ENCODE results near the gene STIM2. TPM values are rescaled to one million over a fixed set of nuclear protein-coding genes. Genes with fewer than 3 reads are reported as not detected.
A peak's percentile ranks its signal among the peaks of the same experiment; 100 is the strongest.
"Not testable (repeated sequence)": the region's sequence is repeated elsewhere in the genome, so short reads cannot be mapped to it uniquely, and the experiment has no call there.

Gene STIM2
- total RNA-seq, 1 donor from 2014 or later: 14.0 TPM

DNA sequence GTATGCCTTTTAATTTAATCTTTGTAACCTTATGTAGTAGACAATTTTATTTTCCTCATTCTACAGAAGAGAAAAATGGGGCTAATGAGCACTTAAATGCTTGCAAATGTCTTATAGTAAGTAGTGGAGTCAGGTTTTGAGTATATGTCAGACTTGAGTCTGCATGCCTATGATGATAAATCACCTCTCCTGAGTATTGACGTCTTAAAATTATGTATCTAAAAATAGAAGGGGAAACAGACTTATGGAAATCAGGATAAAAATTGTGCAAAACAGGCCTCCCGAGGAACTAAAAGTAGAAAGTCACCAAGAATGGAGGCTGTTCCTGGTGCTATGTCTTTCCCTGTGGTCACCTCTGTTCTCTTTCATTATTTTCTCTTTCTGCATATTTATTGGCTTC lies 92.7 kb downstream of the STIM2 start:
- no peak for DNase-seq (ENCODE audit: low spot score)

DNA sequence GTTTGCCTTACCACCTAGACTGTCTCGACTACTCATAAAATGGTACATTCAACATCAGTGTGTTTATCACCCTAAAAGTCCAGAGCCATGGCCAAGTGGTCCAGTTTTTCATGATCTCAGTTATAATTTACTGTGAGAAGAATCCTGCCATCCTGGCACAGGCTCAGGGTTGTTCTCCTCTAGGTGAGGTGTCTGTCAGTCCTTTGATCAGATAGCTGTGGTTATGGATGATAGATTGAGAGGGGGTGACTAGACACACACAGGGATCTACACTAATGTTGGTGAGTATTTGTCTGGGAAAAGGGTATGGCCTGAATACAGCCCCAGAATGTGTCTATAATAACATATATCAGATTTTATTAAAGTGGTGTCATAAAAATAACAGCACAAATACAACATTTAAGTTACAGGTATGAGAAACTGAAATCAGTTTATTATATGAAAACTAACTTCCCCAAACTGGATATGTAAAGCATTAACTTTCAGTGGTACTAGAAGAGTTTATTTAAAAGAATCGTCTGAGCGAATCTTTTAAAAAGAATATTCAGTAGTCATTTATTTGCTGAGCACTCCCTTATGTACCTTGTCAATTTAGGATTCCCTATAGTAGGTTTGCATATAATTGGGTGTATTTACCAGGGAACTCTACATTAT lies 93.3 kb downstream of the STIM2 start:
- no peak for DNase-seq (ENCODE audit: low spot score)

- DNase-seq (ENCODE audit: low spot score): no peak
Measured at GRCh38 chr4:26955241-26955640, 94.6 kb downstream of the STIM2 start.

DNA sequence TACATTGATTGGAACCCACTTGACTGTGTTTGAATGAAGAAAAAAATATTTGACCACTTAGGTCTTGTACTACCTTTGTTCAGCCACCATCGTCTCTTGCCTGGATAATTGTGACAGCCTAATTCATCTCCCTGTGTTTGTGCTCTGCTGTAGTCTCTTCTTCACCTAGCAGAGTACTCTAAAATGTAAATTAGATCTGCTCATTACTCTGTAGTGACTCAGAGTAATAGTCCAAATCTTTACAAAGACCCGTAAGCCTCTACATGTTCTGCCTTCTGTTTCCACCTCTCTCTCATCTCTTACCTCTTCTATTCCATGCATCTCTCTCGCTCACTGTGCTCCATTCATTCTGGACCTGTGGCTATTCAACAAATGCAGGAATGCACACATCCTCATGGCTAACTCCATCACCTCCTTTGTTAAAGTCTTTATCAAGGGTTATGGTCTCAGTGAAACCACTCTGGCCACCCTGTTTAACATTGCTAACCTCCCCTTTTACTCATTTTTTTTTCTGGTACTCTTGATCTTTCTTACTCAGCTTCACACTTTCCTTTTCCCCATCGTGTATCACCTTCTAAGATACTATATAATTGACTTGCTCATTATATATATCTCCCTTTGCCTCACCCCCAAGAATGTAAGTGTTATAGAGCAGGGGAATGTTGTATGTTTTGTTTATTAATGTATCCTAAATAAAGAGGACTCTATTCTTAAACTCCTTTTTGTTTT lies 98.4 kb downstream of the STIM2 start:
- no peak for DNase-seq (ENCODE audit: low spot score)

DNA sequence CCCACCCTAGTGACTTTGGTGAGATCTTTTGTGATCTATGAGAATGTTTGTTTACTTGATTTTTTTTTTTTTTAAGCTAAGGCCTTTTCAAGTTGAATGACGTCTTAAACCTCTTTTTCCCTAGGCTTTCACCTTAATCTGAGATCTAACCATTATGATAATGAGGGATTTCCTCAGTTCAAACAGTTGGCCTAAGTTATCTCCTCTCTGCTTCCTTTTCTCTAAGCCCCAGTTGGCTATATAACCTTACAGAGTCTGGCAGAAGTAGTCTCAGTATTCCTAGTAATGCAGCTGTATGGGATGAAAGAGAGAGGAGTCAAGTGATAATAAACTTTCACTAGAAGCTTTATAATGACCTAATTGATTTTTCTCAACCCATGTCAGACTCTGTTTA lies 99.0 kb downstream of the STIM2 start:
- peak; percentile 18 for DNase-seq (ENCODE audit: low spot score)

- DNase-seq (ENCODE audit: low spot score): no peak
Measured at GRCh38 chr4:26962720-26963119, 102.1 kb downstream of the STIM2 start.

GRCh38 chr4:26964512-26964911 lies 103.9 kb downstream of the STIM2 start:
- DNase-seq (ENCODE audit: low spot score): no peak

DNA sequence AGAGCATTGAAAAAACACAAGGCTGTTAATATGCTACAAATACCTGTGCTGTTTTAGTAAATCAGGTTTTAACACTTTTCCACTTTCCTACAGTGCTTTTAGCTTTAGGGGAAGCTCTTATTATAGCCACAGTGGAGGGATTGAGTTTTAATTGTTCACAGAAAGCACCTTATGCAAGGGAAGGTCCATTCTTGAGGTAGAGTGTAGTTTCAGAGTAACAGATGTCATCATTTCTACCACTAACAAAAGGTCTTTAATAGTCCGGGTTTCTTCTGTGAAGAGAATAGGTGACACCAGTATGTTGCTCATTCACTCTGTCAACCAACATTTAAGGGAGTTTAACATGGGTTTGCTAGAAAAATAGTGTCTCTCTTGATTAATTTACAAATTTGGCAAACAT lies 104.4 kb downstream of the STIM2 start:
- DNase-seq (ENCODE audit: low spot score): no peak

GRCh38 chr4:26975464-26976181 lies 115.0 kb downstream of the STIM2 start:
- DNase-seq (ENCODE audit: low spot score): not testable (repeated sequence)

- DNase-seq (ENCODE audit: low spot score): no peak
Measured at GRCh38 chr4:26978387-26979053, 117.9 kb downstream of the STIM2 start.

DNA sequence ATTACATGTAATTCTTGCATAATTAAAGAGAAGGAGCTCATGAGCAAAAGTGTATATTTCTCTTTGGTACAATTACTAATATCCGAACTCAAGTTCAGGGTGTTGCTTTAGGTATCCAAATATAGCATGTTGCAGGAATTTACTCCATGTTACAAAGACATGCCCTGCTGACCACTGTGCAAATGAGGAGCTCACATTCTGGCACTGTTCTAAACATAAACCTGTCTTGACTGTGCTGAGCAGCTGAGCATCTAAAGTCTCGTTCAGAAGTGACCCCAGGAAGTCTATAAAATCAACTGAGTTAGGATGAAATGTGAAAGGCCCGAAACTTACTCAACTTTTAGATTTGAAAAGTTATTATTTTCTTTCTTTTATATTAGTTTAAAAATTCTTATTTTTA lies 124.3 kb downstream of the STIM2 start:
- DNase-seq (ENCODE audit: low spot score): no peak

- peak; percentile 87 for DNase-seq (ENCODE audit: low spot score)
Measured at GRCh38 chr4:26985873-26986272, 125.2 kb downstream of the STIM2 start.

- DNase-seq (ENCODE audit: low spot score): no peak
Measured at GRCh38 chr4:26987191-26987590, 126.5 kb downstream of the STIM2 start.

DNA sequence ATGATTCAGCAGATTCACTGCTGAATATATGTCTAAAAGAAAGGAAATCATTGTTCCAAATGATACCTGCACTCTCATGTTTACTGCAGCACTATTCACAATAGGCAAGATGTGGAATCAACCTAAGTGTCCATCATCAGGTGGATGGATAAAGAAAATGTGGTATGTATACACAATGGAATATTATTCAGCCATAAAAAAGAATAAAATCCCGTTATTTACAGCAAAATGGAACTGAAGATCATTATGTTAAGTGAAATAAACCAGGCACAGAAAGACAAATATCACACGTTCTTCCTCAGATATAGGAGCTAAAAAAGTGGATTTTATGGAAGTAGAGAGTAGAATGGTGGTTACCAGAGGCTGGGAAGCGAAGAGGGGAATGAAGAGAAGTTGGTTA lies 130.4 kb downstream of the STIM2 start:
- no peak for DNase-seq (ENCODE audit: low spot score)

DNA sequence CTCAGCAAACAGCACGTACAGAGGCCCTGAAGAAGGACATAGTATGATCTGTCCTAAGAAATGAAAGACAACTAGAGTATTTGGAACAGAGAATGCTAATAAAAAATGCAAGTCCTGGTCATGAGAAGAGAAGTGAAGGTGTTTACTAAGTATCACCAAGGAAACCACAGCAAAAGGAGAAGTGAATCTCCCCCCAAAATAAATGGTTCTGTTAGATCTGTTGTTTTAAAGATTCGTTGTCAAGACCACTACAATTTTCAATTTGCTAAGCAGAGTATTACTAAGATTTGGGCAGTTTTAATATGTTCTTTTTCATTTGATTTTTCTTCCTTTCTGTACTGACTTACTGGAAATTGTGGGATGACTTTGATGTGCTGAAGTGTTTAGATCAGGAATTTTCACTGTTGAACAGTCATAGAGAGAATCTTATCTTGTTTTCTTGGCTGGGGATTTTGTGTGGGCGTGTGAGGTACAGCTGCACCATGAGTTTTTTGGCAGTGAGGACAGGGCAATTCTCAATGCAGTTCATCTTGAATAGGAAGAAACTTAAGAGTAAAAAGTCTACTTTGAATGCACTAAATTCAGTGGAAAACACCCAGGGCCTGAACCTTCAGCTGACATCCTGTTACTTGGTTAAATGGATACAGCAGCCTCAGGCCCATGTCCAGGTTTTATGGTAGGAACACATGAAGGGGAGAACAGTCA lies 132.2 kb downstream of the STIM2 start:
- peak; percentile 89 for DNase-seq (ENCODE audit: low spot score)

DNA sequence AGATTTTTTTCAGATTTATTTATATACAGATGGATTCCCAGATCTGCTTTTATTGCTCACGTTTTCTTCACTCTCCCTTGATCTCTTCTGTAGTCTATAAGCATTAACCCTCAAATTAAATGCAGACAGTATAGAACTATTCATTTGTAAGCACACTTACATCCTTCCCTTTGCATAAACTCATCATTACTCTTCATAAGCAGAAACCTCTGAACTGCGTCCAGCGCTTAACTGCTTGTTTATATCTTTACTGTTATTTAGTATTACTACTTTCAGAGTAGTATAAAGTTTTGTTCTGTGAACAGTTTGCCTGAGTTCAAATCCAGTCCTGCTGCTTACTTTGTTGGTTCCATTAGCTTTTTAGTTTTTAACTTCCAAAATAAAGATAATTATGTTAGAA lies 132.9 kb downstream of the STIM2 start:
- DNase-seq (ENCODE audit: low spot score): no peak

DNA sequence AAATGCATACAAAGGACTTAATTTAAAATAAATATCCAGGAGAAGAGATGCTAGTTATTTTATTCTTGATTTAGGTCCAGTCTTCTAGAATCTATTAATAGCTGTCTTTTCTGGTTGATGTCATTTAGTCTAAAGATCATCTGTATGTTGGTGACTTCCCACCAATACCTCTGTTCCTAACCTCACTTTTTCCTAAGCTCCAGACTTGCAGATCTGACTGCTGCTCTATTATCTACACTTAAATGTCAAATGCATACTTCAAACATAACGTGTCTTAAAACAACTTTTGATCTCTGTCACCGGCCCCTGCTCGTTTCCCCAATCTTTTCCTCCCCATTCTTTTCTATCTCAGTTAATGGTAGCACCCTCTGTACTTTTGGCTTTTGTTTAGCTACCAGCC lies 133.3 kb downstream of the STIM2 start:
- no peak for DNase-seq (ENCODE audit: low spot score)

GRCh38 chr4:26995316-26995715 lies 134.7 kb downstream of the STIM2 start:
- DNase-seq (ENCODE audit: low spot score): no peak

GRCh38 chr4:26996745-26997144 lies 136.1 kb downstream of the STIM2 start:
- DNase-seq (ENCODE audit: low spot score): no peak

GRCh38 chr4:26999689-27000088 lies 139.0 kb downstream of the STIM2 start:
- no peak for DNase-seq (ENCODE audit: low spot score)

GRCh38 chr4:27000122-27000521 lies 139.5 kb downstream of the STIM2 start:
- no peak for DNase-seq (ENCODE audit: low spot score)

DNA sequence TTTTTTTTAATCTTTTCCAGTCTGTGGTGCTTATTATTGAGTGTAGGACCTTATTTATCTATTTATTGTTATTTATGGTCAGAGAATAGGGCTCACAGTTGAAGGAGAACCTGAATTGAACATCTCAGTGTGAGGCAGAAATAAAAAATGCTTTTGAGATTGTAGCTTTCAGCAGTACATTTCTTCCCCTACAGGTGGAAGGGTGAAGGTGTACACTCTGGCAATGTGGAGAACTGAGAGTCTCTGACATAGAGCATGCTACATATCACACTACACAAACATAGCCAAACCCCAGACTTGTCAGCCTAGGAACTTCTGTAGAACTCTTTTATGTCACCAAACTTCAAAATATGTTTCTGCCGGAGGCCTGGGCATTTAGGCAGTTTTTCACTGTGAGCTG lies 140.2 kb downstream of the STIM2 start:
- no peak for DNase-seq (ENCODE audit: low spot score)

All from umbilical cord (tissue), 2 donors.